Hematopoietic multipotent progenitor cell (in vitro differentiated cells): ENCODE data around the gene IL1B. TPM values are rescaled to one million over a fixed set of nuclear protein-coding genes. Genes with fewer than 3 reads are reported as not detected.

ENCODE experiments used
- DNase-seq, 3 donors: peaks; one replicate each; pipeline ENCODE4 v3.0.0-alpha.2; 2011 to 2015; ENCODE audit warnings: low read depth in 2 of 3, low spot score in 2 of 3
- total RNA-seq: library from RNA; depleted of rRNA; stranded (reverse); fragments of >200 nt; gene quantifications from one replicate; pipeline ENCODE4 v1.2.3, GENCODE V29; 2012

IL1B gene
- total RNA-seq, 1 donor, result 279 TPM

DNA sequence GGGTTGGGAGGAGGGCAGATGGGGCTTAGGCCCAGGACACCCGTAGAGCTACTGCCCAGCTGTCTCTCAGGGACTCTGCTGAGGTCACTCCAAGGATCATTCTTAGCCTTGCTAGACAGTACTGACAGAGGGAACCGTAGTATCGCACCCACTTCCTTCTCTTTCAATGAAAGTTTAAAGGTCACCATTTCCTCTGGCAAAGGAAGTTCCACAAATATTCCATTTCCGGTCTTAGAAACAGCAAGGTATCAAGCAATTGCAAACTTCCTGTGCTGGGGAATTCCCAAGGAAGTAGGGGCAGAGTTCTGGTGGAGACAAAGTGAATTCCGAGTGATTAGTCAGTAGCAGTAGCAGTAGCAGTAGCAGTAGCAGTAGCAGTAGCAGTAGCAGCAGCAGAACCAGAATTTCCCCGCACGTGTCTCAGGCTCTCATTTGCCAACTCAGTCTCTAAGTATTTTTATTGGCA is 24.7 kb downstream of the IL1B start:
- peak in 1 of 3 donors; percentile 29 for DNase-seq

DNA sequence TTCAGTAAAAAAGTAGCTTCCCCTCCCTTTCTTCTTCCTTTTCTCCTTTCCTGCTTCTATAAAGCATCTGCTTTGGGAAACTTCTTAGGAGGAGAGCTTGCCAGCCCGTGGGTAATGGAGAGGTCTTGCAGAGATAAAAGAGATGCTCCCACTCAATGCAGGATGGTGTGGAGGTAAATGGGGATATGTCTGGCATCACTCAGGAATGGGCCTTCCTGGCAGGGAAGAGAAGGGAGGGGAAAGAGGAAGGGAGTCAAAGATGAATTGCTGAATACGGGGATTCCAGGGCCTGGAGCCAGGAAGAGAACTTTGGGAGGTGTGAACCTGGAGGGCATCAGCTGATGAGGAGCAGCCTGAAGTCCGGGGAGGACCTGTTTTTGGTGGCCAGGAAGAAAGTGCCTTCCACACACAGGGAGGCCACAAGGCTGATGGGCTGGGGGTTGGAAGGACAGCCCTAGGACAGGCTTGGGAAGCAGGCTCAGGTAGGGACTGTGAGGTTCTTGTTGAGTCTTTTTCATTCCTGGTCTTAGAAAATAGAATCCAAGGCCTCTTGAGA is 25.2 kb downstream of the IL1B start:
- DNase-seq, result no peak

GRCh38 chr2:112809112-112809511 is 27.5 kb downstream of the IL1B start:
- no peak for DNase-seq

DNA sequence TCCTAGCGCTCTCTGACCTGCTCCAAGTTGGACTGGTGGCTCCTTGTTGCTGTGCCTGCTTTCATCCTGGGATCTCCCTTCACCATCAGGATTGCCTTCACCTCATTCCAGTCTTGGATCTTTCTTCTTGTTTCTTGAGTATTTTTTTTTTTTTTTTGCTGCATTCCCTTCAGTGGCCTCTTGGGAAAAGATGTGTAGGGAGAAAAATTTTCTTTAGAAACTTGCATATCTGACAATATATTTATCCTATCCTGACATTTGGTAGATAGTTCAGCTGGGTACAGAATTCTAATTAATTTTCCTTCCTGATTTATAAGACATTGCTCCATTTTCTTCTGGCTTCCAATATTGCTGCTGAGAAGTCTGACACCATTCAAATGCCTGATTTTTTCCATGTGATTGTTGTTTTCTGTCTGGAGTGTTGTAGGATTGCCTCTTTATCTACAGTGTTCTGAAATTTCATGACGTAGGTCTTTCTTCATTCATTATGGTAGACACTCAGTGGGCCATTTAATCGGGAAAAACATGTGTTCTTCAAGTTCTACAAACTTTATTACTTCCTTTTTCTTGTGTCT is 29.3 kb downstream of the IL1B start:
- DNase-seq, result no peak

GRCh38 chr2:112805542-112805941 is 31.0 kb downstream of the IL1B start:
- no peak for DNase-seq

DNA sequence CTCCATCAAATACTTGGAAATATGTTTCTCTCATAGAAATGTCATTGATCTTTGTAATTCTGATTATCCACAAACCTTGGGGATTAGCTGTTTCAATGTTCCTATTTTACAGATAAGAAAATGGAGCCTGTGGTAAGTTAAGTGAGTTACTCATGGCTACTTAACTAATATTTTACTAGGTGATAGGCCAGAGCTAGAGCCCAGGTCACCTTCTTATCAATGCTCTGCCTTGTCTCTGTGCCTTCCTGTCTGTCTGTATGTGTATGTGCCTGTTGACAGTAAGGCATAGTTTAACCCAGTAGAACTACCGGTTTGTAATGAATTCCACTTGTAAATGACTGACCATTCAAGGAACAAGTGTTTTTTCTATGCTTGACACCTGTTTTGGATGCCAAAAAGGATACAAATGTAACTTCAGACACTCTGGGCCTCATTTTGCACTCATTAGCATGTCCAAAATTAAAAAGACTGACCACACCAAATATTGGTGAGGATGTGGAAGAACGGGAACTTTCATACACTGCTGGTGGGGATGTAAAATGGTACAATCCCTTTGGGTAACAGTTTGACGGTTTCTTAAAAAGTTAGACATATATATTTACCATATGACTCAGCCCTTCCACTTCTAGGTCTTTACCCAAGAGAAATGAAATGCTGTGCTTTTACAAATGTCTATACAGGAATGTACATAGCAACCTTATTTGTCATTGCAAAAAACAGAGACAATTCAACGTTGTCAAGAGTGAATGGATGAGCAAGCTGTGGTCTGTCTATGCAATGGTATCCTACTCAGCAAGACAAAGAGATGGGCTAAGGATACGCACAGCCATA is 32.7 kb downstream of the IL1B start:
- DNase-seq, result no peak

GRCh38 chr2:112800881-112801583 is 35.5 kb downstream of the IL1B start:
- no peak for DNase-seq

DNA sequence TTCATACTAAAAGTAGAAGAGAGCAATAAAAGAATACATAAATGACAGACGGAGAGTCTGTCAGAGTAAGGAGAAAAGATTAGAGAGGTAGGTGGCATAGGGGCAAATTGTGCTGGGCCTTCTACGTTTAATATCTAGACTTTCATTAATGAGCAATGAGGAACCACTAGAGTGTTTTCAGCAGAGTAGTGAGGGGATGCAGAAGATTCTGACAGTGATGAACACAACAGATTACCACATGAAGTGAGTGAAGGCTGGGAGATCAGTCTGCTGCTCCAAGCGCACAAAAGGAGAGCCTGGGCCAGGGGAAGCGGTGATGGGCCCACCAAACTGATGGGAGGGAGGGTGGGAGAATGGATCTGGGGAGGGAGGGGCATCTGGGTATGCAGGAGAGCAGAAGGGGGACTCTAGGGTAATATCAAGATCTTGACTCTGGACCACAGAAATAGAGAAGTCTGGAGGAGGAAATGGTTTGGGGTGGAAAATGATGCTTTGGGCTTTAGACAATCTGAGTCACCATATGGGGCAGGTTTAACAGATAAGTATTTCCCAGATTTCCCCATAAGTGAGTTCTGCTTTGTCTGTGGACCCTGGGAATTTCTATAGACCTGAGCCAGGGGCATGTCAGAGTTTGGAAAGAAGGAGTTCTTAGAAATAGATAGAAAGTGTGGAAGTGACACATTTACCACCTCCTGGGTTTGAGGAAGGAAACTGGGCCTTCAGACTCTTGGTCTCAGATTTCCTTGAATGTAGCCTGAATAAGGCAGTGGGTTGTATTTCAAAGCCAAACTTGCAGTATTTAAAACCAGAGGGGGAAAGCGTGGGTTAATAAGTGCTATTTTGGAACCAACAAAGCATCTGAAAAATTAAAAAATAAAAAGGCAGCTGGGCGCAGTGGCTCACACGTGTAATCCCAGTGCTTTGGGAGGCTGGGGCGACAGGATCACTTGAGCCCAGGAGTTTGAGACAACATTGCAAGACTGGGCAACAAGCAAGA is 37.3 kb downstream of the IL1B start:
- DNase-seq, result peak in 2 of 3 donors; percentile 74 to 82

- DNase-seq, result no peak
Observed at GRCh38 chr2:112796486-112796885, 40.1 kb downstream of the IL1B start.

DNA sequence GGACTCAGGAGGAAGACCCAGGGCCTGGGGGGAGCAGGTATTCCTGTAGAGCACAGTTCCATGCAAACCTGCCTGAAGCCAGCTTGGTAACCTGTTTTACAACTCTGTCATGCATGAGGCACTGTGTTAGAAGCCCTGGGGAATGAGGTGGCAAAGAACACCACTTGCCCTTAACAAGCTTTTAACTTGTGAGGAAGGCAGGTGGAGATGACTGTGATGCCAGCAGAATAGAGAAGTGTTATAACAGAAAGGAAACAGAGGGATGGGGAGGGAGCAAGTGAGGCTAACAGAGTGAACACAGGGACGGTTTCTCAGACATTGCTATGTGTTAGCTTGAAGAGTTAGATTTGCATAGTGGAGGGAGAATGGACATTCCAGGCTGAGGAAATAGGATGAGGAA is 40.8 kb downstream of the IL1B start:
- peak in 2 of 3 donors; percentile 56 to 69 for DNase-seq

DNA sequence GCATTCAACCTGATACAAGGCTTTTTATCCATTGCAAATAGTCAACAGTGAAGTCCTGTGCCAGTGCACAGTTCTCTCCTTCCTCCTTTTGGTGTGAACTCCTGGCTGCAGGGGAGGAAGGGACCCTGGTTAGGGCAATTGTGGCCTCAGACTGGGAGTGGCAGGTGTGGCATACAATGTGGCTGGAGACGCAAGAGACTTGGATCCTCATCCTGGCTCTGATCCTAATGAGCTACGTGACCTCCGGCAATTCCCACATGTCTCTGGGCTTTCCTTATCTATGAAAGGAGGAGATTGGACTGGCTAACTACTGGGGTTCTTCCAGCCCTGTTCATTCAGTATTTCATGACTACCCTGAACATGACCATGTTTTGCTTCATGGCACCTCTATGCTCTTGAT is 41.7 kb downstream of the IL1B start:
- no peak for DNase-seq

- peak in 2 of 3 donors; percentile 59 to 62 for DNase-seq
Observed at GRCh38 chr2:112794131-112794733, 42.3 kb downstream of the IL1B start.

DNA sequence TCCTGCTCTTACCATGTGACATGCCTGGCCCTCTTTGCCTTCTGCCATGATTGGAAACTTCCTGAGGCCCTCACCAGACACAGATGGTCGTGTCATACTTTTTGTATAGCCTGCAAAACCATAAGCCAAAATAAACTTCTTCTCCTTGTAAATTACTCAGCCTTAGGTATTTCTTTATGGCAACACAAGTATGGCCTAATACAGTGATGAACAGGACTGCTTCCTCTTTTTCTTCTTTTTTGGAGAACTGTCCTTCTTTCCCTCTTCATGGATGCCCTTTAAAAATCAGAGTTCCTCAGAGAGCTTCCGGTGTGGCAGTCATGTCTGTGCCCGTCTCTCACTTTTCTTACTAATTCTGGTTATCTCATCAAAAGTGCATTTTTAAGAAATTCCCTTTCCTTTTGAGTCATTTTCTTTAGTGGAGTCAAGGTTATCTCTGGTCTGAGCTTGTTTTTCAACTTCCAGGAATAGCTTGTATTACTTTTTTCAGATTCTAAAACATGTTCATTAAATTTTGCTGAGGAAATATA is 43.1 kb downstream of the IL1B start:
- no peak for DNase-seq

GRCh38 chr2:112792419-112792818 is 44.2 kb downstream of the IL1B start:
- DNase-seq, result no peak

- no peak for DNase-seq
Observed at GRCh38 chr2:112791693-112792230, 44.8 kb downstream of the IL1B start.

- DNase-seq, result no peak
Observed at GRCh38 chr2:112791019-112791418, 45.6 kb downstream of the IL1B start.

GRCh38 chr2:112790305-112790704 is 46.3 kb downstream of the IL1B start:
- no peak for DNase-seq

- DNase-seq, result no peak
Observed at GRCh38 chr2:112789186-112789585, 47.4 kb downstream of the IL1B start.

GRCh38 chr2:112788653-112789052 is 47.9 kb downstream of the IL1B start:
- DNase-seq, result no peak
